ENCODE results near the gene JAZF1. TPM values are rescaled to one million over a fixed set of nuclear protein-coding genes. Genes with fewer than 3 reads are reported as not detected.

The JAZF1 gene
- total and polyA plus RNA-seq, 8 donors = 4.0 to 13.9 (median 6.0) TPM

- peak overlapping the region; percentile 55 to 78 (median 66) for H3K4me3 ChIP-seq
- no peak for TF ChIP-seq CTCF (IDR thresholded peaks at IDR 0.05)
- ATAC-seq (no peak), DNase-seq (no peak), FAIRE-seq (no peak)
- no peaks in the 10 kb centered on the region for H3K9me3 ChIP-seq
- H3K4me1 ChIP-seq = peaks cover 3 to 14% (median 7%) of the 10 kb centered on the region in 3 donors
- H3K27me3 ChIP-seq = no peaks in the 10 kb centered on the region
- 51 to 53% methylated on average over 5 of the region's 5 CpGs for WGBS, 2 donors
- H3K27ac ChIP-seq = peak overlapping the region in 3 of 4 donors; percentile 37 to 60 (median 39)
- intact Hi-C loops (cut with DNase I) = no loop called here
- H3K36me3 ChIP-seq = no peaks in the 10 kb centered on the region
Measured at GRCh38 chr7:28178599-28178998, 2.0 kb downstream of the JAZF1 start.

GRCh38 chr7:28177836-28178235 lies 2.8 kb downstream of the JAZF1 start:
- Histone ChIP-seq H3K4me1 (peaks cover 3 to 14% (median 7%) of the 10 kb centered on the region in 3 donors), H3K9me3 (no peaks in the 10 kb centered on the region), H3K27ac (no peak overlapping the region), H3K27me3 (no peaks in the 10 kb centered on the region), H3K4me3 (no peak overlapping the region), H3K36me3 (no peaks in the 10 kb centered on the region)
- DNase-seq (no peak), FAIRE-seq (no peak), ATAC-seq (no peak)
- intact Hi-C loops (cut with DNase I) = no loop called here
- WGBS, 2 donors = 70 to 77% methylated on average over 1 of the region's 1 CpG
- TF ChIP-seq CTCF (IDR thresholded peaks at IDR 0.05) = no peak

- 76 to 78% methylated on average over 2 of the region's 2 CpGs for WGBS, 2 donors
- no peak for ATAC-seq
- intact Hi-C loops (cut with DNase I) = no loop called here
- no peaks in the 10 kb centered on the region for H3K9me3 ChIP-seq
- H3K4me3 ChIP-seq = no peak overlapping the region
- no peak for FAIRE-seq
- no peaks in the 10 kb centered on the region for H3K36me3 ChIP-seq
- no peak overlapping the region for H3K27ac ChIP-seq
- H3K4me1 ChIP-seq = peaks cover 3 to 14% (median 7%) of the 10 kb centered on the region in 3 donors
- no peak for TF ChIP-seq CTCF (IDR thresholded peaks at IDR 0.05)
- DNase-seq = no peak
- no peaks in the 10 kb centered on the region for H3K27me3 ChIP-seq
Measured at GRCh38 chr7:28176645-28177044, 4.0 kb downstream of the JAZF1 start.

GRCh38 chr7:28176174-28176573 lies 4.4 kb downstream of the JAZF1 start:
- WGBS, 2 donors = 86 to 90% methylated on average over 4 of the region's 4 CpGs

More at GRCh38 chr7:28176174-28176573, 4.4 kb downstream of the JAZF1 start:
- Histone ChIP-seq H3K4me3 (no peak overlapping the region), H3K9me3 (no peaks in the 10 kb centered on the region), H3K27me3 (no peaks in the 10 kb centered on the region), H3K27ac (no peak overlapping the region), H3K36me3 (no peaks in the 10 kb centered on the region), H3K4me1 (peaks cover 3 to 14% (median 7%) of the 10 kb centered on the region in 3 donors)
- no peak for FAIRE-seq
- ATAC-seq = no peak
- no peak for DNase-seq
- intact Hi-C loops (cut with DNase I) = no loop called here
- no peak for TF ChIP-seq CTCF (IDR thresholded peaks at IDR 0.05)

Measured in pancreas (tissue), 10 donors.